Measurements from ENCODE around the gene B3GAT1. TPM values are rescaled to one million over a fixed set of nuclear protein-coding genes. Genes with fewer than 3 reads are reported as not detected.

B3GAT1 gene
- total and polyA plus RNA-seq, 4 donors, result 0.16 to 0.39 TPM; not detected in 2

- Histone ChIP-seq H3K9me3 (ENCODE audit: control insufficient read depth, low read length) (no peaks in the 10 kb centered on the region), H3K27me3 (ENCODE audit: control insufficient read depth in 1 of 2, insufficient read depth in 2 of 2, low read length in 1 of 2) (no peaks in the 10 kb centered on the region), H3K4me1 (ENCODE audit: control insufficient read depth in 1 of 2, insufficient read depth in 2 of 2, low read length in 2 of 2) (no peaks in the 10 kb centered on the region), H3K4me3 (ENCODE audit: low read length in 2 of 2) (no peak overlapping the region), H3K36me3 (ENCODE audit: control insufficient read depth in 1 of 2, insufficient read depth in 2 of 2, low read length in 1 of 2) (no peaks in the 10 kb centered on the region), H3K27ac (ENCODE audit: low read depth in 1 of 2, low read length in 2 of 2) (no peak overlapping the region)
- no peak for ATAC-seq (ENCODE audit: low FRiP score)
- intact Hi-C loops (cut with DNase I), result no loop called here
- no peak for DNase-seq
- whole genome bisulfite sequencing, 2 donors, result 78% methylated on average over 2 of the region's 2 CpGs
Observed at GRCh38 chr11:134352111-134352510, 59.9 kb downstream of the B3GAT1 start.

GRCh38 chr11:134350381-134350780 is 61.7 kb downstream of the B3GAT1 start:
- Histone ChIP-seq H3K27me3 (ENCODE audit: control insufficient read depth in 1 of 2, insufficient read depth in 2 of 2, low read length in 1 of 2) (no peaks in the 10 kb centered on the region), H3K4me1 (ENCODE audit: control insufficient read depth in 1 of 2, insufficient read depth in 2 of 2, low read length in 2 of 2) (no peaks in the 10 kb centered on the region), H3K4me3 (ENCODE audit: low read length in 2 of 2) (no peak overlapping the region), H3K36me3 (ENCODE audit: control insufficient read depth in 1 of 2, insufficient read depth in 2 of 2, low read length in 1 of 2) (no peaks in the 10 kb centered on the region), H3K27ac (ENCODE audit: low read depth in 1 of 2, low read length in 2 of 2) (no peak overlapping the region), H3K9me3 (ENCODE audit: control insufficient read depth, low read length) (no peaks in the 10 kb centered on the region)
- DNase-seq (no peak), ATAC-seq (ENCODE audit: low FRiP score) (no peak)
- intact Hi-C loops (cut with DNase I), result no loop called here
- 93% methylated on average over 9 of the region's 9 CpGs for WGBS, 2 donors

- DNase-seq, result no peak
- no peaks in the 10 kb centered on the region for H3K27me3 ChIP-seq (ENCODE audit: control insufficient read depth in 1 of 2, insufficient read depth in 2 of 2, low read length in 1 of 2)
- no peaks in the 10 kb centered on the region for H3K36me3 ChIP-seq (ENCODE audit: control insufficient read depth in 1 of 2, insufficient read depth in 2 of 2, low read length in 1 of 2)
- ATAC-seq (ENCODE audit: low FRiP score), result no peak
- intact Hi-C loops (cut with DNase I), result no loop called here
- no peaks in the 10 kb centered on the region for H3K9me3 ChIP-seq (ENCODE audit: control insufficient read depth, low read length)
- 86 to 90% methylated on average over 10 of the region's 10 CpGs for WGBS, 2 donors
- H3K4me1 ChIP-seq (ENCODE audit: control insufficient read depth in 1 of 2, insufficient read depth in 2 of 2, low read length in 2 of 2), result no peaks in the 10 kb centered on the region
- H3K4me3 ChIP-seq (ENCODE audit: low read length in 2 of 2), result no peak overlapping the region
- no peak overlapping the region for H3K27ac ChIP-seq (ENCODE audit: low read depth in 1 of 2, low read length in 2 of 2)
Observed at GRCh38 chr11:134349802-134350355, 62.2 kb downstream of the B3GAT1 start.

- Histone ChIP-seq H3K27ac (ENCODE audit: low read depth in 1 of 2, low read length in 2 of 2) (no peak overlapping the region), H3K9me3 (ENCODE audit: control insufficient read depth, low read length) (no peaks in the 10 kb centered on the region), H3K36me3 (ENCODE audit: control insufficient read depth in 1 of 2, insufficient read depth in 2 of 2, low read length in 1 of 2) (no peaks in the 10 kb centered on the region), H3K27me3 (ENCODE audit: control insufficient read depth in 1 of 2, insufficient read depth in 2 of 2, low read length in 1 of 2) (no peaks in the 10 kb centered on the region), H3K4me1 (ENCODE audit: control insufficient read depth in 1 of 2, insufficient read depth in 2 of 2, low read length in 2 of 2) (no peaks in the 10 kb centered on the region), H3K4me3 (ENCODE audit: low read length in 2 of 2) (no peak overlapping the region)
- intact Hi-C loops (cut with DNase I), result no loop called here
- no peak for DNase-seq
- WGBS, 2 donors, result 65 to 66% methylated on average over 6 of the region's 6 CpGs
- ATAC-seq (ENCODE audit: low FRiP score), result no peak
Observed at GRCh38 chr11:134349109-134349801, 62.8 kb downstream of the B3GAT1 start.

GRCh38 chr11:134347441-134347840 is 64.6 kb downstream of the B3GAT1 start:
- no peak for DNase-seq
- intact Hi-C loops (cut with DNase I), result no loop called here
- ATAC-seq (ENCODE audit: low FRiP score), result no peak
- Histone ChIP-seq H3K4me1 (ENCODE audit: control insufficient read depth in 1 of 2, insufficient read depth in 2 of 2, low read length in 2 of 2) (no peaks in the 10 kb centered on the region), H3K36me3 (ENCODE audit: control insufficient read depth in 1 of 2, insufficient read depth in 2 of 2, low read length in 1 of 2) (no peaks in the 10 kb centered on the region), H3K4me3 (ENCODE audit: low read length in 2 of 2) (no peak overlapping the region), H3K27me3 (ENCODE audit: control insufficient read depth in 1 of 2, insufficient read depth in 2 of 2, low read length in 1 of 2) (no peaks in the 10 kb centered on the region), H3K27ac (ENCODE audit: low read depth in 1 of 2, low read length in 2 of 2) (no peak overlapping the region), H3K9me3 (ENCODE audit: control insufficient read depth, low read length) (no peaks in the 10 kb centered on the region)
- WGBS, 2 donors, result 83 to 84% methylated on average over 10 of the region's 10 CpGs

- no peaks in the 10 kb centered on the region for H3K9me3 ChIP-seq (ENCODE audit: control insufficient read depth, low read length)
- H3K36me3 ChIP-seq (ENCODE audit: control insufficient read depth in 1 of 2, insufficient read depth in 2 of 2, low read length in 1 of 2), result no peaks in the 10 kb centered on the region
- DNase-seq (no peak), ATAC-seq (ENCODE audit: low FRiP score) (no peak)
- no peaks in the 10 kb centered on the region for H3K27me3 ChIP-seq (ENCODE audit: control insufficient read depth in 1 of 2, insufficient read depth in 2 of 2, low read length in 1 of 2)
- intact Hi-C loops (cut with DNase I), result no loop called here
- H3K27ac ChIP-seq (ENCODE audit: low read depth in 1 of 2, low read length in 2 of 2), result no peak overlapping the region
- 88 to 90% methylated on average over 5 of the region's 5 CpGs for WGBS, 2 donors
- no peaks in the 10 kb centered on the region for H3K4me1 ChIP-seq (ENCODE audit: control insufficient read depth in 1 of 2, insufficient read depth in 2 of 2, low read length in 2 of 2)
- H3K4me3 ChIP-seq (ENCODE audit: low read length in 2 of 2), result no peak overlapping the region
Observed at GRCh38 chr11:134346976-134347350, 65.1 kb downstream of the B3GAT1 start.

GRCh38 chr11:134346101-134346975 is 65.7 kb downstream of the B3GAT1 start:
- no peak overlapping the region for H3K27ac ChIP-seq (ENCODE audit: low read depth in 1 of 2, low read length in 2 of 2)
- ATAC-seq (ENCODE audit: low FRiP score) (peak; percentile 16), DNase-seq (no peak)
- intact Hi-C loops (cut with DNase I), result no loop called here
- 78 to 79% methylated on average over 22 of the region's 22 CpGs for WGBS, 2 donors
- no peaks in the 10 kb centered on the region for H3K27me3 ChIP-seq (ENCODE audit: control insufficient read depth in 1 of 2, insufficient read depth in 2 of 2, low read length in 1 of 2)
- no peaks in the 10 kb centered on the region for H3K36me3 ChIP-seq (ENCODE audit: control insufficient read depth in 1 of 2, insufficient read depth in 2 of 2, low read length in 1 of 2)
- no peaks in the 10 kb centered on the region for H3K9me3 ChIP-seq (ENCODE audit: control insufficient read depth, low read length)
- no peaks in the 10 kb centered on the region for H3K4me1 ChIP-seq (ENCODE audit: control insufficient read depth in 1 of 2, insufficient read depth in 2 of 2, low read length in 2 of 2)
- H3K4me3 ChIP-seq (ENCODE audit: low read length in 2 of 2), result no peak overlapping the region

GRCh38 chr11:134345237-134345550 is 66.8 kb downstream of the B3GAT1 start:
- H3K4me1 ChIP-seq (ENCODE audit: control insufficient read depth in 1 of 2, insufficient read depth in 2 of 2, low read length in 2 of 2), result no peaks in the 10 kb centered on the region
- H3K27me3 ChIP-seq (ENCODE audit: control insufficient read depth in 1 of 2, insufficient read depth in 2 of 2, low read length in 1 of 2), result no peaks in the 10 kb centered on the region
- no peaks in the 10 kb centered on the region for H3K36me3 ChIP-seq (ENCODE audit: control insufficient read depth in 1 of 2, insufficient read depth in 2 of 2, low read length in 1 of 2)
- no peak overlapping the region for H3K27ac ChIP-seq (ENCODE audit: low read depth in 1 of 2, low read length in 2 of 2)
- intact Hi-C loops (cut with DNase I), result no loop called here
- no peak for ATAC-seq (ENCODE audit: low FRiP score)
- H3K9me3 ChIP-seq (ENCODE audit: control insufficient read depth, low read length), result no peaks in the 10 kb centered on the region
- no peak overlapping the region for H3K4me3 ChIP-seq (ENCODE audit: low read length in 2 of 2)
- 72 to 80% methylated on average over 4 of the region's 4 CpGs for whole genome bisulfite sequencing, 2 donors
- no peak for DNase-seq
